Memory B cell (primary cell): Measurements from ENCODE around the gene ZCCHC17.

ENCODE experiments used
- ATAC-seq: fragments of 150-1000 bp; cut with Tn5 transposase; 2 replicates; pipeline ENCODE4 v1.10.0; 2021; ENCODE audit warnings: low read depth, mild to moderate bottlenecking, moderate library complexity
- DNase-seq, 2 donors: peaks; one replicate each; pipeline ENCODE4 v3.0.0; 2022; ENCODE audit warnings: low spot score in 2 of 2
- H3K27ac Mint-ChIP-seq: one replicate; pipeline ENCODE4 v1.8.0; 2022; ENCODE audit warnings: mild to moderate bottlenecking, moderate library complexity, mixed read lengths
- H3K27me3 Mint-ChIP-seq: one replicate; pipeline ENCODE4 v1.8.0; 2022; ENCODE audit warnings: mixed read lengths
- H3K36me3 Mint-ChIP-seq: one replicate; pipeline ENCODE4 v1.8.0; 2022; ENCODE audit warnings: mild to moderate bottlenecking, mixed read lengths
- H3K4me1 Mint-ChIP-seq: one replicate; pipeline ENCODE4 v1.8.0; 2022; ENCODE audit warnings: mixed read lengths
- H3K4me3 Mint-ChIP-seq: one replicate; pipeline ENCODE4 v1.8.0; 2022; ENCODE audit warnings: mild to moderate bottlenecking, moderate library complexity, mixed read lengths
- H3K9me3 Mint-ChIP-seq: one replicate; pipeline ENCODE4 v1.8.0; 2022; ENCODE audit warnings: mixed read lengths

Gene ZCCHC17

DNA sequence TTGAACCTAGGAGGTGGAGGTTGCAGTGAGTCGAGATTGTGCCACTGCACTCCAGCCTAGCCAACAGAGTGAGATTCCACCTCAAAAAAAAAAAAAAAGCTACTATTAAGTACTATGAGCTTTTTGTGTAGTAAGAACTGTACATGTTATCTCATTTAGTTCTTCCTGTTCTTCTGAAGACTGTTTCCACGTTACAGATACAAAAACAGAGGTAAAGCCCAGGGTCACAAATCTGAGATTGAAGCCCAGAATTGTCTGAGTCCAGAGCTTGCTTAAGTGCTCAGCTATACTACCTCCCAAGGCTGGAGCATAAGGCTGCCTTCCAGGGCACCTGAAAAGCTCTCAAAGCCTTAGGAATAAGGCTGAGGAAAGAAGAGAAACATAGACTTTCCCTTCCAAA, 73.2 kb downstream of the ZCCHC17 start:
- Mint-ChIP-seq H3K36me3 (peaks cover 14% of the 10 kb centered on the region), H3K27me3 (peaks cover 2% of the 10 kb centered on the region), H3K4me3 (no peak overlapping the region), H3K4me1 (peaks cover 7% of the 10 kb centered on the region), H3K27ac (no peak overlapping the region), H3K9me3 (no peaks in the 10 kb centered on the region)
- no peak for ATAC-seq
- DNase-seq, result no peak

DNA sequence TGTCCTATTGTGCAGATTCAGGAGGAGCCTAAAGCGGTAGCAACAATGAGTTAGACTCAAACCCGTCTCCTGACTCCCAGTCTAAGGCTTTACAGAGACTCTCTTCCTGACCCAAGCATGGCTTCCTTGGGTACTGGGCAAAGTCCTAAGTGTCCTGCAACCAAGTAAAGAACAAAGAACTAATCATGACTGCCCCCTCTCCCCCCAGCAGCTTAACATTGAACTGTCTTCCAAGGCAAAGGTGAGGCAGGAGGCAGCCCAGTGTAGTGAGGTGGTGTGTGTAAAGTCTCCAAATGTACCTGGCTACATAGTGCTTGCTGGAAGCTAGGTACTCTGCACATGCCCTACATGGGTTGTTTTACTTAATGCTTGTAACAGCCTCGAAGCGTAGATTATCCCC, 73.7 kb downstream of the ZCCHC17 start:
- Mint-ChIP-seq H3K4me1 (peaks cover 7% of the 10 kb centered on the region), H3K27me3 (peaks cover 2% of the 10 kb centered on the region), H3K27ac (no peak overlapping the region), H3K4me3 (no peak overlapping the region), H3K36me3 (peaks cover 8% of the 10 kb centered on the region), H3K9me3 (no peaks in the 10 kb centered on the region)
- ATAC-seq (no peak), DNase-seq (no peak)

GRCh38 chr1:31371121-31371959, 74.5 kb downstream of the ZCCHC17 start:
- no peak overlapping the region for H3K4me3 Mint-ChIP-seq
- ATAC-seq (no peak), DNase-seq (no peak)
- H3K36me3 Mint-ChIP-seq, result peaks cover 6% of the 10 kb centered on the region
- H3K4me1 Mint-ChIP-seq, result peaks cover 7% of the 10 kb centered on the region
- H3K27ac Mint-ChIP-seq, result no peak overlapping the region
- H3K27me3 Mint-ChIP-seq, result peaks cover 2% of the 10 kb centered on the region
- no peaks in the 10 kb centered on the region for H3K9me3 Mint-ChIP-seq

DNA sequence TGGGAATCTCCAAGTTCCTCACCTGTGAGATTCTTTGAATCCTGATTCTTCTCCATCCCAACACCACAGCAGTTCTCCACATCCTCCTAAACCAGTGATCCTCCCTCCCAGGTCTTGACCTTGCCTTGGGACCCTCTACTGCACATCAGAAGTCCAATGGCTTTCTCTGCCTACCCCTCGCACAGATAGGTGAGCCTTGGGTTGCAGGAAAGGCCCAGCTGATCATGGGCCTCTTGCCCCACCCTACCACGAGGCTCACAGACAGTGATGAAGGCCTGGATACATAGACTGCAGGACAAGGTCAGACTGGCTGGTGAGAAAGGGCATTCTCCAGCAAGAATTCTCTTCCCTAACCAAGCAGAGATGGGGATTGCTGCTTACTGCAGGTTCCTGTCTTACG, 75.2 kb downstream of the ZCCHC17 start:
- Mint-ChIP-seq H3K9me3 (no peaks in the 10 kb centered on the region), H3K27me3 (peaks cover 7% of the 10 kb centered on the region), H3K36me3 (peaks cover 6% of the 10 kb centered on the region), H3K27ac (no peak overlapping the region), H3K4me3 (no peak overlapping the region), H3K4me1 (peaks cover 7% of the 10 kb centered on the region)
- ATAC-seq (no peak), DNase-seq (no peak)

DNA sequence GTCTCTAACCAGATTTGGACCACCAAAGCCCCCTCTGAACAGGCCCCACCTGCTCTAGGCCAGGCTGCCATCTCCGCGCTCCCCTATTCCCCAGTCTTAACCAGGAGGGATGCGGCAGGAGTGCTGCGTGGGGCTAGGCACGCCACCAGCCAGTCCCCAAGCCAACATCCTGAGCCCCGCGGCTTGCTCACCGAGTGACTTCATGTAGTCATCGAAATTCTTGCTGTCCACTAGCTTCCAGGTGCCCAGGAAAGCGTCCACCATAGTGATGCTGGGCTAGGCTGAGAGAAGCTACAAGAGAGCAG, 75.9 kb downstream of the ZCCHC17 start:
- Mint-ChIP-seq H3K36me3 (no peaks in the 10 kb centered on the region), H3K27me3 (peaks cover 7% of the 10 kb centered on the region), H3K27ac (no peak overlapping the region), H3K4me3 (no peak overlapping the region), H3K4me1 (peaks cover 7% of the 10 kb centered on the region), H3K9me3 (no peaks in the 10 kb centered on the region)
- ATAC-seq (no peak), DNase-seq (no peak)

- Mint-ChIP-seq H3K4me3 (peak within 1 kb of the TSS; percentile 82), H3K27ac (no peak within 1 kb of the TSS), H3K4me1 (peaks cover 7% of the 10 kb centered on the region), H3K36me3 (no peaks in the 10 kb centered on the region), H3K27me3 (peaks cover 9% of the 10 kb centered on the region), H3K9me3 (no peaks in the 10 kb centered on the region)
- ATAC-seq (peak; percentile 58), DNase-seq (no peak)
Measured at GRCh38 chr1:31373056-31373896, 76.4 kb downstream of the ZCCHC17 start, which contains the start of gene FABP3. Gene FABP3 (minus strand): TSS chr1:31373076. CDS start chr1:31373014, 62 bp downstream.

DNA sequence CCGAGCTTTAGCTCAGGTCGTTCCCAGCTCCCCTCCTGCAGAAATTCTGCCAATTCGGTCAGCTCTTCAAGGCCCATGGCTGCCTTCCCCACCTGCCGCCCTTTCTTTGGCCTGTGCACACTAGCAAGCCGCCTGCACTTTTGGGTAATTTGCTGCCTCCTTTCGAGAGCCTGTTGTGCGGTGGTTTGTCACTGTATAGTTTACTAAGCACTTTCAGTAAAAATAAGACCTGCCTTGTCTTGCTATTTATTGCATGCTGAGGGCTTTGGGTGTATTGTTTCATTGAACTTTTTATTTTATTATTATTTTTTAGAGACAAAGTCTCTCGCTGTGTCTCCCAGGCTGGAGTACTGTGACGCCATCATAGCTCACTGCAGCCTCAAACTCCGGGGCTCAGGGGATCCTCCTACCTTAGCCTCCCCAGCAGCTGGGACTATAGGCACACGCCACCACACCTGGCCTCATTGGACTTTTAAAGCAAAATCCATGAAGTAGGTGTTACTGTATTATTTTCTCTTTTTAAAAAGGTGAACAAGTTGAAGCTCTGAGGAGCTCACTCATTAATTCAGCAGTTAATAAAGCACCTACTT, 77.2 kb downstream of the ZCCHC17 start:
- ATAC-seq (peak; percentile 15), DNase-seq (no peak)
- no peaks in the 10 kb centered on the region for H3K9me3 Mint-ChIP-seq
- H3K4me1 Mint-ChIP-seq, result peaks cover 7% of the 10 kb centered on the region
- H3K4me3 Mint-ChIP-seq, result peak overlapping the region; percentile 82
- H3K27ac Mint-ChIP-seq, result no peak overlapping the region
- H3K36me3 Mint-ChIP-seq, result no peaks in the 10 kb centered on the region
- H3K27me3 Mint-ChIP-seq, result peaks cover 12% of the 10 kb centered on the region

- H3K4me1 Mint-ChIP-seq, result peaks cover 7% of the 10 kb centered on the region
- no peak overlapping the region for H3K4me3 Mint-ChIP-seq
- no peaks in the 10 kb centered on the region for H3K36me3 Mint-ChIP-seq
- ATAC-seq, result no peak
- no peak for DNase-seq
- no peak overlapping the region for H3K27ac Mint-ChIP-seq
- peaks cover 14% of the 10 kb centered on the region for H3K27me3 Mint-ChIP-seq
- no peaks in the 10 kb centered on the region for H3K9me3 Mint-ChIP-seq
Measured at GRCh38 chr1:31374511-31375196, 77.8 kb downstream of the ZCCHC17 start.

DNA sequence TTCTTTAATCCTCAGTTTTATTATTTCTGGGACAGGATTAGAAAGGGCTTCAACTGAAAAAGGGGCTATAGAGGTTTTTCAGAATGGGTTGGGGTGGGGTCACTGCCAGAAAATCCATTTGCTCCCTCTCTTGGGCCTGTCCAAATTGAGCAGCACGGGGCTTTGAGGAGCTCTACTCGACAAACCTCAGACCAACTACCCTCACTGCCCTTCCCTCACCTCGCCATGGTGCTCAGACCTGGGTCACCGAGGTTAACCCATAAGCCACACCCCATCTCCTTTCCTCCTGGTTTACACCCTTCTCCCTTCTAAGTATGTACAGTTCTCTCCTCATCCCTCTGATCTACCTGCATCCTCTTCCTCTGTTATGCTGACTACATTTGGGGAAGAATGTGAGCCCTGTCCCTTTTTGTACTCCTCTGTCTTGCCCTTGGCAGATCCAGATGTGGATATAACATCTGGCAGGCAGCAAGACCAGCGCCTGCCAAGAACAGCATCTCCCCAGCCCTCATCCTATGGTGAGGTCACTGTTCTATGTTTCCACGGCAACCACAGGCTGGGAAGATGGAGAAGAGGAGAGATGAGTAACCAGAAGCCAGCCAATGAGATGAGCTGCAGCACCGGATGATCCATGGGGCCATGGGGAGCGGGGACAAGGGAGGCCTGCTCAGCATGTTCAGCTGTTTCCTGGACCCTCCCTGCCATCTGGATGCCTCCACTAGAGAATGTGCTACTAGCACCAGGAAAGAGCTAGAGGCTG, 79.7 kb downstream of the ZCCHC17 start:
- ATAC-seq, result no peak
- DNase-seq, result no peak
- Mint-ChIP-seq H3K27ac (no peak overlapping the region), H3K4me3 (no peak overlapping the region), H3K9me3 (no peaks in the 10 kb centered on the region), H3K27me3 (peaks cover 19% of the 10 kb centered on the region), H3K4me1 (peaks cover 7% of the 10 kb centered on the region), H3K36me3 (no peaks in the 10 kb centered on the region)

DNA sequence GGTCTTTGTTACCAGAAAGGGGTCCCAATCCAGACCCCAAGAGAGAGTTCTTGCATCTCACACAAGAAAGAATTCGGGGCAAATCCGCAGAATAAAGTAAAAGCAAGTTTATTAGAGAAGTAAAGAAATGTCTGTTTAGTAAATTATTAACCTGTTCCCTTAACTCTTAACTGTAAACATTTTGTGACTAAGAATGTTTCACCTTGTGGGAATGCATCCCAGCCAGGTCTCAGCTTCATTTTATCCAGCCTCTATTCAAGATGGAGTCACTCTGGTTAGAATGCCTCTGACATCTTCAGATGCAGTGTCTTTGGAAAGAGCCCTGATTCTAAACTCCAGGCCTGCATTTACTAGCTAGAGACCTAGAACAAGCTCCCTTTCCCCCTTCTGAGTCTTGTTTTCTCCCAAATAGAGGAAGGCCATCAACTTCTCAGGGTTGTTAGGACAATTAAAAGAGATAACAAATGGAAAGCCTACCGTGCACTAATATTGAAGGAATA, 80.6 kb downstream of the ZCCHC17 start:
- no peak for ATAC-seq
- Mint-ChIP-seq H3K4me3 (no peak overlapping the region), H3K27ac (no peak overlapping the region), H3K36me3 (no peaks in the 10 kb centered on the region), H3K27me3 (peaks cover 24% of the 10 kb centered on the region), H3K4me1 (peaks cover 7% of the 10 kb centered on the region), H3K9me3 (no peaks in the 10 kb centered on the region)
- DNase-seq, result no peak

DNA sequence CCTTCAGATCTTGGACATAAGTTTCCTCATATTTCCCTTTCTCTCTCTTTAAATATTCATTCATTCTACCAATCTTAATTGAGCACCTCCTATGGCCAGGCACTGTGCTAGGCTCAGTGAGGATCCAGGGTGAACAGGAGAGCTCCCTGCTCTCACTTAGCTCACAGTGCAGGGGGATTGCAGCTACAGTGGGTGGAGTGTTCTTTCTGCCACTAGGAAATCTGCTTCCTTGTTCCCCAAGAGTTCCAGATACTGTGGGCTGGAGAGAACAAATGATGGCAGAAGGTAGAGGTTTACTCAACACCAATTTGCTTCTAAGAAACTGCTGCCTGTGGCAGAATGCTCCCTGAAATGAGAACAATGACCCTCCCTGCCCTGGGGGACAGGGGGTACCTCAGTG, 81.2 kb downstream of the ZCCHC17 start:
- Mint-ChIP-seq H3K27me3 (peaks cover 28% of the 10 kb centered on the region), H3K4me1 (peaks cover 7% of the 10 kb centered on the region)
- no peak for ATAC-seq

DNA sequence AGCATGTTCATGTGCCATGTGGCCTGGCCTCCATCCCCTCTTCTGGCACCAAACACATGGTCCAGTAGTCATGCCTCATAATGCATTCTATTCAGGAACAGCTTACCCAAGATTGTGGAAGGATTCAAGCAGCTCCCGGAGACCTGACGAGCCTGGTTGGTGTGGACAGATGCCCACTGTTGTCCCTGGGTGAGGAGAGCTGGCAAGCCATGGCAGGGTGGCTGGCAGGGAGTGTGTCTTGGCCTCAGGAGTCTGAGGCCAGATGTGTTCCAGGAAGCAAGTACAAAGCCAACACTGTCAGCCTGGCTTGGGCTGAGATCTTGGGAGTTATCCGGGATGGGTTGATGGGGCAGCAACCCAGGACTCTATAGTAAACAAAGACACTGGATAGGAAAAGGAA, 83.3 kb downstream of the ZCCHC17 start:
- no peaks in the 10 kb centered on the region for H3K36me3 Mint-ChIP-seq
- H3K4me1 Mint-ChIP-seq, result no peaks in the 10 kb centered on the region
- no peak overlapping the region for H3K4me3 Mint-ChIP-seq
- ATAC-seq (no peak), DNase-seq (no peak)
- H3K9me3 Mint-ChIP-seq, result no peaks in the 10 kb centered on the region
- no peak overlapping the region for H3K27ac Mint-ChIP-seq
- H3K27me3 Mint-ChIP-seq, result peaks cover 27% of the 10 kb centered on the region

More for the DNA sequence above, 81.2 kb downstream of the ZCCHC17 start:
- H3K4me3 Mint-ChIP-seq, result no peak overlapping the region
- H3K27ac Mint-ChIP-seq, result no peak overlapping the region
- no peak for DNase-seq
- no peaks in the 10 kb centered on the region for H3K36me3 Mint-ChIP-seq
- H3K9me3 Mint-ChIP-seq, result no peaks in the 10 kb centered on the region
